ENCODE measurements around the gene SLC36A1. TPM values are rescaled to one million over a fixed set of nuclear protein-coding genes. Genes with fewer than 3 reads are reported as not detected.

Gene SLC36A1
- total RNA-seq, 1 experiment from 2014 or later = 13.6 TPM

DNA sequence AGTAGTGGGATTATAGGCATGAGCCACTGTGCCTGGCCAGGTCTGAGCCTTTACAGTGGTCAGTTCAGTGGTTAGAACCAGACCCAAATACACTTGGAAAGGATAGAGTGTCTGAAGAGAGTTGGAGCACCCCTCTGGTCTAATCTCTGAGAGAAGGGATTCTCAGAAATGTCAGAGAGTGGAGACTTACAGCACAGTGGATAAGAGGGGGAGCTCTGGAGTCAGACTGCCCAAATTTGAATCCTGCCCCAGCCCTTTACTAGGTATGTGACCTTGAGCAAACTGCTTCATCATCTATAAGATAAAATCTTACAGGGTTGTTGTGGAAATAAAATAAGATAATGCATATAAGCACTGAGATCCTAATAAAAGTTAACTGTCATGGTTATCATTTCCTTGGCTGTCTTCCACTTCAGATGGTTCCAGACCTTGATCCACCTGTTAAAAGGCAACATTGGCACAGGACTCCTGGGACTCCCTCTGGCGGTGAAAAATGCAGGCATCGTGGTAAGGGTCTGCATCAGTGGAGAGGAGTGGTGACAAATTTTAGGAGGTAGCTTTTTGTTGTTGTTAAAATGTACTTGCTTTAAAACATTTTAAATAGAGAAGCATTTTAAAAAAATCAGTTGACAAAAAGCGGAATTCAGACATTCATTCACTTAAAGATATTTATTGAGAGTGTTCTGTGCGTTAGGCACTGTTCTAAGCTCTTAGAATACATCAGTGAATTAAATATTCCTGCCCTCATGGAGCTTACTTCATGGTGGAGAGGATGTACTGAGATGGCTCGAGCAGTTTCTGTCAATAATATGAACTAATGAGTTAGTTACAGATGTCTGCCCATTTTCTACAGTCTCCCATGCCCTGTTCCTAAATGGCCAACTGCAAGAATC lies 16.0 kb downstream of the SLC36A1 start:
- no peak for ATAC-seq
- intact Hi-C loops (cut with micrococcal nuclease; ENCODE audit: unreplicated experiment) (no loop called here), in situ Hi-C loops (cut with HindIII; ENCODE audit: low pct_unique_long_range_greater_than_20kb, low sequenced_read_pairs) (no loop called here)
- TF ChIP-seq, protein P1, sequence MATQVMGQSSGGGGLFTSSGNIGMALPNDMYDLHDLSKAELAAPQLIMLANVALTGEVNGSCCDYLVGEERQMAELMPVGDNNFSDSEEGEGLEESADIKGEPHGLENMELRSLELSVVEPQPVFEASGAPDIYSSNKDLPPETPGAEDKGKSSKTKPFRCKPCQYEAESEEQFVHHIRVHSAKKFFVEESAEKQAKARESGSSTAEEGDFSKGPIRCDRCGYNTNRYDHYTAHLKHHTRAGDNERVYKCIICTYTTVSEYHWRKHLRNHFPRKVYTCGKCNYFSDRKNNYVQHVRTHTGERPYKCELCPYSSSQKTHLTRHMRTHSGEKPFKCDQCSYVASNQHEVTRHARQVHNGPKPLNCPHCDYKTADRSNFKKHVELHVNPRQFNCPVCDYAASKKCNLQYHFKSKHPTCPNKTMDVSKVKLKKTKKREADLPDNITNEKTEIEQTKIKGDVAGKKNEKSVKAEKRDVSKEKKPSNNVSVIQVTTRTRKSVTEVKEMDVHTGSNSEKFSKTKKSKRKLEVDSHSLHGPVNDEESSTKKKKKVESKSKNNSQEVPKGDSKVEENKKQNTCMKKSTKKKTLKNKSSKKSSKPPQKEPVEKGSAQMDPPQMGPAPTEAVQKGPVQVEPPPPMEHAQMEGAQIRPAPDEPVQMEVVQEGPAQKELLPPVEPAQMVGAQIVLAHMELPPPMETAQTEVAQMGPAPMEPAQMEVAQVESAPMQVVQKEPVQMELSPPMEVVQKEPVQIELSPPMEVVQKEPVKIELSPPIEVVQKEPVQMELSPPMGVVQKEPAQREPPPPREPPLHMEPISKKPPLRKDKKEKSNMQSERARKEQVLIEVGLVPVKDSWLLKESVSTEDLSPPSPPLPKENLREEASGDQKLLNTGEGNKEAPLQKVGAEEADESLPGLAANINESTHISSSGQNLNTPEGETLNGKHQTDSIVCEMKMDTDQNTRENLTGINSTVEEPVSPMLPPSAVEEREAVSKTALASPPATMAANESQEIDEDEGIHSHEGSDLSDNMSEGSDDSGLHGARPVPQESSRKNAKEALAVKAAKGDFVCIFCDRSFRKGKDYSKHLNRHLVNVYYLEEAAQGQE (IDR thresholded peaks at IDR 0.05; ENCODE audit: insufficient read depth in 1 of 2, low read depth in 2 of 2, low read length in 1 of 2) = no peak
- no peak for TF ChIP-seq SIN3A (IDR thresholded peaks at IDR 0.05; ENCODE audit: borderline replicate concordance, insufficient read depth, low read depth, low read length)
- no peak for TF ChIP-seq TCF7L2 (IDR thresholded peaks at IDR 0.05; ENCODE audit: low read depth, low read length)
- no peak for TF ChIP-seq POLR2AphosphoS5 (IDR thresholded peaks at IDR 0.05; ENCODE audit: low read depth, low read length)
- TF ChIP-seq, protein P2, sequence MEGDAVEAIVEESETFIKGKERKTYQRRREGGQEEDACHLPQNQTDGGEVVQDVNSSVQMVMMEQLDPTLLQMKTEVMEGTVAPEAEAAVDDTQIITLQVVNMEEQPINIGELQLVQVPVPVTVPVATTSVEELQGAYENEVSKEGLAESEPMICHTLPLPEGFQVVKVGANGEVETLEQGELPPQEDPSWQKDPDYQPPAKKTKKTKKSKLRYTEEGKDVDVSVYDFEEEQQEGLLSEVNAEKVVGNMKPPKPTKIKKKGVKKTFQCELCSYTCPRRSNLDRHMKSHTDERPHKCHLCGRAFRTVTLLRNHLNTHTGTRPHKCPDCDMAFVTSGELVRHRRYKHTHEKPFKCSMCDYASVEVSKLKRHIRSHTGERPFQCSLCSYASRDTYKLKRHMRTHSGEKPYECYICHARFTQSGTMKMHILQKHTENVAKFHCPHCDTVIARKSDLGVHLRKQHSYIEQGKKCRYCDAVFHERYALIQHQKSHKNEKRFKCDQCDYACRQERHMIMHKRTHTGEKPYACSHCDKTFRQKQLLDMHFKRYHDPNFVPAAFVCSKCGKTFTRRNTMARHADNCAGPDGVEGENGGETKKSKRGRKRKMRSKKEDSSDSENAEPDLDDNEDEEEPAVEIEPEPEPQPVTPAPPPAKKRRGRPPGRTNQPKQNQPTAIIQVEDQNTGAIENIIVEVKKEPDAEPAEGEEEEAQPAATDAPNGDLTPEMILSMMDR (IDR thresholded peaks at IDR 0.05) = peak; percentile 77
- Histone ChIP-seq H3K9me3 (ENCODE audit: control insufficient read depth, insufficient read depth, low read depth, low read length) (no peaks in the 10 kb centered on the region), H3K27me3 (ENCODE audit: control insufficient read depth, insufficient read depth, low read length) (no peaks in the 10 kb centered on the region), H3K27ac (ENCODE audit: low read length) (no peak overlapping the region), H3K4me3 (ENCODE audit: low read depth in 2 of 2, low read length in 2 of 2) (no peak overlapping the region), H3K4me1 (ENCODE audit: control insufficient read depth, insufficient read depth, low read length) (no peaks in the 10 kb centered on the region), H3K36me3 (ENCODE audit: control insufficient read depth, insufficient read depth, low read length) (no peaks in the 10 kb centered on the region)
- BruUV-seq (replicated peaks) = no TSS peak
- no peak for DNase-seq (ENCODE audit: low read depth, low spot score)
- ChIA-PET POLR2A (no interaction called here), CTCF (no interaction called here)

DNA sequence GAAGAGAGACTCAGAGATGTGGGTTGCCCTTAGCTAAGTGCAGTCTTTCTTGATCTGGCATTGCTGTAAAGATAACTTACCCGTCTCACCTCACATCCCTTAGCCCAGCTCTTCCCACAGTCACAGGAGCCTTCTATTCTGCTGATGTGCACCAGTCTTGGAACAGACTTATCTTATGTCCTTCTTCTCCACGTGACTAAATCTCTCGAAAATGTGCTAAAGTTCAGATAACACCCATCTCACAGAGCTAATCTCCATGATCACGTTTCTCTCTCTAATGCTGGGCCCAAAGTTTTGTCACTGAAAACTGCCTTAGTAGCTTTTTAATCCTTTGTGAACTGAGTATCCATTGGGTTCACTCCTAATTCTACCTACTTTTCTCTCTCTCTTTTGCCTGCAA lies 16.7 kb downstream of the SLC36A1 start:
- TF ChIP-seq, protein P2 (IDR thresholded peaks at IDR 0.05) = no peak
- TF ChIP-seq, protein P1 (IDR thresholded peaks at IDR 0.05; ENCODE audit: insufficient read depth in 1 of 2, low read depth in 2 of 2, low read length in 1 of 2) = no peak
- TF ChIP-seq TCF7L2 (IDR thresholded peaks at IDR 0.05; ENCODE audit: low read depth, low read length) (no peak), SIN3A (IDR thresholded peaks at IDR 0.05; ENCODE audit: borderline replicate concordance, insufficient read depth, low read depth, low read length) (no peak), POLR2AphosphoS5 (IDR thresholded peaks at IDR 0.05; ENCODE audit: low read depth, low read length) (no peak)
- Histone ChIP-seq H3K27me3 (ENCODE audit: control insufficient read depth, insufficient read depth, low read length) (no peaks in the 10 kb centered on the region), H3K4me3 (ENCODE audit: low read depth in 2 of 2, low read length in 2 of 2) (no peak overlapping the region), H3K27ac (ENCODE audit: low read length) (no peak overlapping the region), H3K36me3 (ENCODE audit: control insufficient read depth, insufficient read depth, low read length) (no peaks in the 10 kb centered on the region; the same call in 1 of the 2 replicates), H3K9me3 (ENCODE audit: control insufficient read depth, insufficient read depth, low read depth, low read length) (no peaks in the 10 kb centered on the region), H3K4me1 (ENCODE audit: control insufficient read depth, insufficient read depth, low read length) (no peaks in the 10 kb centered on the region)
- DNase-seq (ENCODE audit: low read depth, low spot score) (no peak), ATAC-seq (no peak)
- ChIA-PET POLR2A (no interaction called here), CTCF (no interaction called here)
- in situ Hi-C loops (cut with HindIII; ENCODE audit: low pct_unique_long_range_greater_than_20kb, low sequenced_read_pairs) = no loop called here
- no TSS peak for BruUV-seq (replicated peaks)
- intact Hi-C loops (cut with micrococcal nuclease; ENCODE audit: unreplicated experiment) = no loop called here
